GM23338 (cell line): ENCODE data around the gene RGS19. TPM values are rescaled to one million over a fixed set of nuclear protein-coding genes. Genes with fewer than 3 reads are reported as not detected.

Experiments used
- ATAC-seq: fragments of 200-7000 bp; cut with Tn5 transposase; 3 replicates; pipeline ENCODE4 v1.9.1; 2020
- DNase-seq: peaks from one replicate; pipeline ENCODE4 v3.0.0-alpha.2; 2015; ENCODE audit warnings: low spot score
- H2AFZ ChIP-seq: fragments of 200-600 bp; sonication (generic); 2 replicates; pipeline ENCODE4 v1.8.0; 2016; ENCODE audit warnings: antibody characterized with exemption, mild to moderate bottlenecking, moderate library complexity
- H3F3A ChIP-seq: fragments of 200-600 bp; sonication (generic); replicated peaks from 2 replicates; pipeline ENCODE4 v1.8.0; 2017; ENCODE audit warnings: antibody characterized with exemption, mixed run types, low read depth
- H3K27ac ChIP-seq: fragments of 200-600 bp; sonication (generic); 2 replicates; pipeline ENCODE4 v1.6.1; 2016; ENCODE audit warnings: low read depth
- H3K27me3 ChIP-seq: fragments of 200-600 bp; sonication (generic); 2 replicates; pipeline ENCODE4 v1.8.0; 2016; ENCODE audit warnings: mild to moderate bottlenecking, mixed run types, moderate library complexity; ENCODE audit not compliant: insufficient read depth
- H3K36me3 ChIP-seq: fragments of 200-600 bp; sonication (generic); 2 replicates; pipeline ENCODE4 v1.8.0; 2016; ENCODE audit warnings: mild to moderate bottlenecking; ENCODE audit not compliant: insufficient read depth
- H3K4me1 ChIP-seq: fragments of 200-600 bp; sonication (generic); 2 replicates; pipeline ENCODE4 v1.8.0; 2016; ENCODE audit warnings: mild to moderate bottlenecking, moderate library complexity; ENCODE audit not compliant: insufficient read depth
- H3K4me2 ChIP-seq: fragments of 200-600 bp; sonication (generic); 2 replicates; pipeline ENCODE4 v1.7.1; 2017; ENCODE audit warnings: mixed run types
- H3K4me3 ChIP-seq: fragments of 200-600 bp; sonication (generic); 2 replicates; pipeline ENCODE4 v1.6.1; 2016; ENCODE audit warnings: mixed run types
- H3K79me2 ChIP-seq: fragments of 200-600 bp; sonication (generic); replicated peaks from 2 replicates; pipeline ENCODE4 v1.8.0; 2017; ENCODE audit warnings: mild to moderate bottlenecking; ENCODE audit not compliant: insufficient read depth
- H3K9me2 ChIP-seq: fragments of 200-600 bp; sonication (generic); 2 replicates; pipeline ENCODE4 v1.8.0; 2017; ENCODE audit not compliant: insufficient read depth
- H4K20me1 ChIP-seq: fragments of 200-600 bp; sonication (generic); replicated peaks from 2 replicates; pipeline ENCODE4 v1.8.0; 2017; ENCODE audit warnings: mild to moderate bottlenecking; ENCODE audit not compliant: insufficient read depth
- H3K27ac Mint-ChIP-seq: 2 replicates; pipeline ENCODE4 v1.8.0; 2020; ENCODE audit warnings: inconsistent platforms, mild to moderate bottlenecking, moderate library complexity, mixed read lengths
- H3K27me3 Mint-ChIP-seq: 3 replicates; pipeline ENCODE4 v1.8.0; 2022; ENCODE audit warnings: low read depth, mild to moderate bottlenecking, moderate library complexity, mixed read lengths, inconsistent platforms; ENCODE audit not compliant: insufficient read depth, poor library complexity
- H3K36me3 Mint-ChIP-seq: 3 replicates; pipeline ENCODE4 v1.8.0; 2021; ENCODE audit warnings: low read depth, mild to moderate bottlenecking, inconsistent platforms, moderate library complexity, mixed read lengths
- H3K4me1 Mint-ChIP-seq: 3 replicates; pipeline ENCODE4 v1.8.0; 2020; ENCODE audit warnings: mild to moderate bottlenecking, inconsistent platforms, mixed read lengths
- H3K4me3 Mint-ChIP-seq: 3 replicates; pipeline ENCODE4 v1.8.0; 2021; ENCODE audit warnings: moderate library complexity, mild to moderate bottlenecking, inconsistent platforms, mixed read lengths
- H3K9me3 Mint-ChIP-seq: 3 replicates; pipeline ENCODE4 v1.8.0; 2020; ENCODE audit warnings: moderate library complexity, mild to moderate bottlenecking, inconsistent platforms, mixed read lengths
- CREB1 ChIP-seq: fragments of 250-450 bp; sonication (Bioruptor Pico); IDR thresholded peaks from 2 replicates; pipeline ENCODE4 v1.5.0; 2020; ENCODE audit warnings: low read depth, mild to moderate bottlenecking, moderate library complexity
- CTCF ChIP-seq, 2 experiments: fragments of 200-600 bp in 1 of 2; sonication (generic) in 1 of 2; conservative IDR thresholded peaks; 2 replicates each; pipeline versions ENCODE4 v1.5.1 to v1.6.1; 2016 to 2017; ENCODE audit warnings: antibody characterized with exemption in 2 of 2, low read depth in 2 of 2, mild to moderate bottlenecking in 2 of 2, moderate library complexity in 1 of 2
- ETS1 ChIP-seq: IDR thresholded peaks from 2 replicates; pipeline ENCODE4 v1.6.1; 2016; ENCODE audit warnings: antibody characterized with exemption
- EZH2 ChIP-seq: fragments of 200-600 bp; sonication (generic); IDR thresholded peaks from one replicate; pipeline ENCODE4 v1.8.0; 2017; ENCODE audit warnings: antibody characterized with exemption, mild to moderate bottlenecking, low read depth; ENCODE audit not compliant: unreplicated experiment
- EZH2phosphoT487 ChIP-seq: fragments of 200-600 bp; sonication (generic); IDR thresholded peaks from one replicate; pipeline ENCODE4 v1.8.1; 2018; ENCODE audit warnings: antibody characterized with exemption; ENCODE audit not compliant: unreplicated experiment
- JUNB ChIP-seq: IDR thresholded peaks from one replicate; pipeline ENCODE4 v1.6.1; 2016; ENCODE audit warnings: antibody characterized with exemption; ENCODE audit not compliant: unreplicated experiment
- NANOG ChIP-seq: IDR thresholded peaks from 2 replicates; pipeline ENCODE4 v1.6.1; 2016; ENCODE audit warnings: antibody characterized with exemption, borderline replicate concordance
- POLR2AphosphoS5 ChIP-seq: IDR thresholded peaks from 2 replicates; pipeline ENCODE4 v1.6.1; 2016; ENCODE audit warnings: antibody characterized with exemption, low read depth
- REST ChIP-seq: IDR thresholded peaks from one replicate; pipeline ENCODE4 v1.6.1; 2018; ENCODE audit warnings: antibody characterized with exemption; ENCODE audit not compliant: unreplicated experiment
- STAT1 ChIP-seq: IDR thresholded peaks from one replicate; pipeline ENCODE4 v1.6.1; 2016; ENCODE audit warnings: antibody characterized with exemption; ENCODE audit not compliant: unreplicated experiment
- ZNF114 ChIP-seq: fragments of 250-450 bp; sonication (Bioruptor Pico); IDR thresholded peaks from 2 replicates; pipeline ENCODE4 v1.5.0; 2020; ENCODE audit warnings: mild to moderate bottlenecking, moderate library complexity
- ZNF331 ChIP-seq: fragments of 250-450 bp; sonication (Bioruptor Pico); IDR thresholded peaks from 2 replicates; pipeline ENCODE4 v1.5.0; 2020; ENCODE audit warnings: low read depth, mild to moderate bottlenecking, moderate library complexity
- polyA plus RNA-seq: library from polyadenylated mRNA; unstranded; fragments of >200 nt; fragmentation: Nextera tagmentation; extraction: Ambion mirVana; gene quantifications from 2 replicates; pipeline ENCODE4 v1.2.1, GENCODE V29; 2016
- total RNA-seq: library from RNA; depleted of rRNA; stranded (reverse); fragments of >200 nt; shearing (Covaris generic); gene quantifications from 2 replicates; pipeline ENCODE4 v1.2.3, GENCODE V29; 2014

Gene RGS19
- total and polyA plus RNA-seq, 2 experiments from 2014 or later: 13.1 to 19.7 TPM

- no peaks in the 10 kb centered on the region for H3K9me3 Mint-ChIP-seq
- Histone ChIP-seq H3K4me2 (no peak overlapping the region), H3K27me3 (no peaks in the 10 kb centered on the region), H3K9me2 (no peaks in the 10 kb centered on the region), H2AFZ (no peak overlapping the region), H3F3A (no peaks in the 10 kb centered on the region), H3K36me3 (no peaks in the 10 kb centered on the region), H3K4me3 (no peak overlapping the region), H3K4me1 (no peaks in the 10 kb centered on the region), H3K79me2 (no peaks in the 10 kb centered on the region), H4K20me1 (no peaks in the 10 kb centered on the region), H3K27ac (no peak overlapping the region)
- ATAC-seq (no peak), DNase-seq (peak; percentile 0)
- H3K27ac Mint-ChIP-seq: no peak overlapping the region
- H3K4me3 Mint-ChIP-seq: no peak overlapping the region
- no peaks in the 10 kb centered on the region for H3K36me3 Mint-ChIP-seq
- H3K4me1 Mint-ChIP-seq: no peaks in the 10 kb centered on the region
- peaks cover 7% of the 10 kb centered on the region for H3K27me3 Mint-ChIP-seq
- TF ChIP-seq REST (no peak), JUNB (no peak), CREB1 (no peak), STAT1 (no peak), EZH2 (no peak), NANOG (no peak), ZNF331 (no peak)
Observed at GRCh38 chr20:64114356-64114971, 35.1 kb upstream of the RGS19 start.

GRCh38 chr20:64113796-64114355 is 34.6 kb upstream of the RGS19 start:
- DNase-seq: peak; percentile 0
- H3K27me3 Mint-ChIP-seq: peaks cover 4% of the 10 kb centered on the region

More at GRCh38 chr20:64113796-64114355, 34.6 kb upstream of the RGS19 start:
- Mint-ChIP-seq H3K9me3 (no peaks in the 10 kb centered on the region), H3K4me1 (no peaks in the 10 kb centered on the region), H3K36me3 (no peaks in the 10 kb centered on the region), H3K27ac (no peak overlapping the region), H3K4me3 (no peak overlapping the region)
- Histone ChIP-seq H2AFZ (no peak overlapping the region), H3K4me3 (no peak overlapping the region), H3K27me3 (no peaks in the 10 kb centered on the region), H3K79me2 (no peaks in the 10 kb centered on the region), H3K27ac (no peak overlapping the region), H3K4me1 (no peaks in the 10 kb centered on the region), H3K9me2 (no peaks in the 10 kb centered on the region), H3K4me2 (no peak overlapping the region), H3F3A (no peaks in the 10 kb centered on the region), H4K20me1 (no peaks in the 10 kb centered on the region), H3K36me3 (no peaks in the 10 kb centered on the region)
- no peak for ATAC-seq
- no peak for TF ChIP-seq ETS1
- TF ChIP-seq STAT1: no peak
- no peak for TF ChIP-seq CREB1
- TF ChIP-seq ZNF114 (CRISPR knock-in tag): no peak
- TF ChIP-seq POLR2AphosphoS5: no peak
- TF ChIP-seq ZNF331: no peak
- no peak for TF ChIP-seq EZH2phosphoT487
- TF ChIP-seq NANOG: no peak
- no peak for TF ChIP-seq CTCF (conservative IDR thresholded peaks at IDR 0.05; ENCODE audit: low read depth in 2 of 2)
